Erythroblast (primary cell): Measurements from ENCODE around the gene LRRTM4.

Experiments
- GATA1 ChIP-seq: IDR thresholded peaks from 2 replicates; pipeline ENCODE4 v1.6.1; 2011; ENCODE audit warnings: low read depth, mild to moderate bottlenecking, control low read depth, low read length, moderate library complexity
- POLR2A ChIP-seq: IDR thresholded peaks from 2 replicates; pipeline ENCODE4 v1.6.1; 2011; ENCODE audit warnings: mild to moderate bottlenecking, low read length

- TF ChIP-seq POLR2A, result no peak
- no peak for TF ChIP-seq GATA1
These were observed 329.3 kb downstream of the LRRTM4 start for GRCh38 chr2:77192811-77193289.
